ENCODE data around the gene KIRREL3.

GRCh38 chr11:126511475-126512115, 489.0 kb downstream of the KIRREL3 start:
- TF ChIP-seq CTCF (IDR thresholded peaks at IDR 0.05): no peak
- TF ChIP-seq POLR2A (IDR thresholded peaks at IDR 0.05): no peak

Measured in testis (tissue), 2 donors.